SK-N-MC (cell line): ENCODE data around the gene BIRC7.

Experiments
- EZH2 ChIP-seq: fragments of 200-600 bp; sonication (generic); IDR thresholded peaks from one replicate; pipeline ENCODE4 v1.6.1; 2017; ENCODE audit warnings: antibody characterized with exemption
- FOXP2 ChIP-seq: optimal IDR thresholded peaks from 2 replicates; pipeline ENCODE3; 2011; ENCODE audit warnings: mild to moderate bottlenecking, moderate library complexity; ENCODE audit not compliant: insufficient read depth; ENCODE audit errors: extremely low read length, control extremely low read depth
- POLR2AphosphoS5 ChIP-seq: IDR thresholded peaks from 2 replicates; pipeline ENCODE4 v1.6.1; 2012; ENCODE audit warnings: mild to moderate bottlenecking, low read depth, low read length, borderline replicate concordance

DNA sequence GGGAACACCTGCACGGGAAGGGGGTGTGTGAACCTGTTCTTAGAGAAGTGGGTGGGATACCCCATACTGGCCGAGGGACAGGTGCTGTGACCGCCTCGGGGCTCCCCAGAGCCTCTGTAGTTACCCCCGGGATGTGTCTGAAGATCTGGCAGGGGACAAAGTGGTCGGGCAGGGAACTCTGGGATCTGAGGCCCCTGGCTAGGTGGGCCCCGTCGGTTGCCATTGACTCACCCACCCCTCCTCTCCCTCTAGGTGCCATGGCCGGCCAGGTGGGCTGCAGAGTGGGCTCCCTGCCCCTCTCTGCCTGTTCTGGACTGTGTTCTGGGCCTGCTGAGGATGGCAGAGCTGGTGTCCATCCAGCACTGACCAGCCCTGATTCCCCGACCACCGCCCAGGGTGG is 4.3 kb downstream of the BIRC7 start:
- TF ChIP-seq POLR2AphosphoS5, result no peak
- no peak for TF ChIP-seq EZH2
- no peak for TF ChIP-seq FOXP2
